NCI-H2227 treated with DMSO at 0.1 percent for 48 hours (cell line): ENCODE measurements around the gene NPFFR1.
"Not testable (repeated sequence)": the region's sequence is repeated elsewhere in the genome, so short reads cannot be mapped to it uniquely, and the experiment has no call there.

ENCODE experiments used
- DNase-seq: peaks from one replicate; lab custom pipeline; 2025; lab: John Stamatoyannopoulos, UW

Gene NPFFR1

DNA sequence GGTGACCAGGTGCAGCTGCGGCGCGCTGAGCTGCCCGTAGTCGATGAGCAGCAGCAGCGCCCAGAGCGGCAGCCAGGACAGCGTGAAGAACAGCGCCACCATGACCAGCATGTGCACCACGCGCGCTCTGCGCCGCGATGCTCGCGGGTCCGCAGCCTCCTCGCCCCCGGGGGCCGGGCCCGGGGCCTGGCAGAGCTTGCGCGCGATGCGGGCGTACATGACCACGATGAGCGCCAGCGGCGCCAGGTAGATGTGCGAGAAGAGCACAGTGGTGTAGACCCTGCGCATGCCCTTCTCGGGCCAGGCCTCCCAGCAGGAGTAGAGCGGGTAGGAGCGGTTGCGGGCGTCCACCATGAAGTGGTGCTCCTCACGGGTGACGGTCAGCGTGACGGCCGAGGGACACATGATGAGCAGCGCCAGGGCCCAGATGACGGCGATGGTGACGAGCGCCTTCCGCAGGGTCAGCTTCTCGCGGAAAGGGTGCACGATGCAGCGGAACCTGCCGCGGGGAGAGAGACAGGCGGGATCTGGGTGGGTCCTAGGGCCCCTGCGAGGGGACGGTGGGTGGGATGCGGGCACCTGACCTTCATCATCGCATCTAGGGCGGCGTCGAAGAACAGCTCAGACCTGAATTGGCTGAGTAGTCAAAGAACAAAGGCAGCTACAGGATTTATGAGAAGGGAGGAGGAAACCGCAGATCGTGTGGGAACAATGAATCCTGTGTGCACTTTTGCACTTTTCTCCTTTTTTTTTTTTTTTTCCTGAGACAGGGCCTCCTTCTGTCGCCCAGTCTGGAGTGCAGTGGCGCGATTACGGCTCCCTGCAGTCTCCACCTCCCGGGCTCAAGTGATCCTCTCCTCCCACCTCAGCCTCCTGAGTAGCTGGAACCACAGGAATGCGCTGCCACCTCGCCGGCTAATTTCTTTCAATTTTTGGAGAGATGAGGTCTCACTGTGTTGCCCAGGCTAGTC lies 28.2 kb downstream of the NPFFR1 start:
- DNase-seq = no peak

DNA sequence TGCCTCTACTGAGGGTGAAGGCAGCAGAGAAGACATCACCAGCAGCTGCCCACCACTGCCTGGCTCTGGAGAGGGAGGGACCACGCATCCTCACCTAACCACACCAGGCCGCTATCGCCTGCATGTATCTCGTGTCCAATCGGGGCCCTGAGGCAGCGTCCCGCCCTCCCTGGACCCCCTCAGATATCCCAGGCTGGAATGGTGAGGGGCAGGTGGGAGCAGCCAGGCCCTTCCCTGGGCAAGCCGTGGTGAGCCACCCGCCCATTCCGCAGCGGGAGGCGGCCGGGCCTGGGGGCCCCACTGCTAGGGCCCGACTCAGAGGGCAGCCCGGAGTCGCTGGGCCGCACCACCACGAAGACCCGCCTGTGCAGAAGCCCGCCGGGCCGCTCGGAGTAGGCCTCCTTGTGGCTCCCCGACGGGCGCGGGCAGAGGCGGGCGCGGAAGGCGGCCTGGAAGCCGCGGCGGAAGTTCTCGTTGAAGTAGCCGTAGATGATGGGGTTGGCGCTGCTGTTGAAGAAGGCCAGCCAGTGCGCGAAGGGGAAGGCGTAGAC lies 29.0 kb downstream of the NPFFR1 start:
- no peak for DNase-seq

DNA sequence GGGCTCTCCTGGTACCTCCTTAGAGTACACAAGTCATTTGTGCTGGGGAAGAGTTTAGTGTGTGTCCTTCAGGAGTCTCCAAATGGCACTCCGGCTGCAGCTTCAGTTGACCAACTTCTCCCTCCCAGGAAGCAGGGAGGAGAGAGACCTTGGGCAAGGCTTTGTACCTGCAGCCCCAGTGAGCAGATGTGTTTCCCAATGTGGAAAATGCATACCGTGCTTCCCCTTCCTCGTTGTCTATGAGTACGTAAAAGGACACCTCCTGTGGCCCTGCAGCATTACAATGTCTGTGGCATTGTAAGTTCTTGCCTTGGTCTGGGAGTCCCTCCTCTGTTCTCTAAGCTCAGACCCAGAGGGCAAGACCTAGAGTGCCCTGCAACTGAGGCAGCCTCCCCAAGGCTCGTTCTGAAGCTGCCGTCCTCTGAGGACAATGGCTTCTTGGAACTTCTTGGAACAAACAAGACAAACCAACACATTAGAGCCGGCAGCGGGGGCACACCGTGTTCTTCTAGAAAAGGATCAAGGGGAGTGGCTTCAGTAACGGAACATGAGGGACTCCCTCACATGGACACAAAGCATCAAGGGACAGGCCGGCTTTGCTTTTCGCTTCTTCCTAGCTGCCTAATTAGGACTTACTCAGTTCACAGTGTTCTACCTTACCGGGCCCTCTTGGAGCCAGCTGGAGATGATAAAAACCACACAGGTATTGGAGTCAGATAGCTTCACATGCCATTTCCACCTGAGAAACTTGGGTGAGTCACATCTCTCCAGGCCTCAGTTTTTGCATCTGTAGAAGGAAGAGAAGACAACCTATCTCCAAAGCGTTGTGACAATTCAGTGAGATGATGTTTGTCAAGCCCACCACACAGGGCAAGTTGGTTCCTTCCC lies 29.7 kb downstream of the NPFFR1 start:
- DNase-seq = no peak

DNA sequence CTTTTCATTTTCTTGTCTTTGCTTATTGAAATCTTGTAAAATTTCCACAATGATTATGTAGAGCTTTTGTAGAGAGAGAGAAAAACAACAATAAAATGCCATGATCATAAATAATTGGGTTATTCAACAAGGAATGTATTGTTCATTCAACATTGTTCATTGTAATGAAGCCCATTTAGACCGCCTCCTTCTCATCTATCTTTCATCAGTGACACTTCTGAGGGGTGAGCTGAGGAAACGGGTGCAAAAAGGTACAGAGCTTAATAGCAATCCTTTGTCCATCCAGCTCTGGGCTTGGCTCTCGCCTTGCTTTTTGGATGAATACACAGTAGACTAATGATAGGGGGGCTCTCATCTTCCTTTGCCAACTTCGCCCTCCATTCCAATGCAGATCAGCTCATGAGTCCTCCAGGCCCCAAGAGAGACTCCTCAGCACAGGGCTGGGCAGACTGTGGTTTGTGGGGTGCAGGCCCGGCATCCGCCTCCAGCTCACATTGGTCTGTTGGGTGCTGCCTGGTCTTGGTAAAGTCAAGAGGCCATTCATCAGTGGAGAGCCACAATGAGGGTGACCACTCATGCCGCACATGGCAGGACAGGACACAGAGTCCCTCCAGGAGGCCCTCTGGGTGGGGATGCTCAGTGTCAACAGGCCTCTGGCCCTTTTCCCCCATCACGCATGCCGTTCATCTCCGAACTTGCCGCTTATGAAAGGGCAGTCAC lies 32.7 kb downstream of the NPFFR1 start:
- DNase-seq = no peak

DNA sequence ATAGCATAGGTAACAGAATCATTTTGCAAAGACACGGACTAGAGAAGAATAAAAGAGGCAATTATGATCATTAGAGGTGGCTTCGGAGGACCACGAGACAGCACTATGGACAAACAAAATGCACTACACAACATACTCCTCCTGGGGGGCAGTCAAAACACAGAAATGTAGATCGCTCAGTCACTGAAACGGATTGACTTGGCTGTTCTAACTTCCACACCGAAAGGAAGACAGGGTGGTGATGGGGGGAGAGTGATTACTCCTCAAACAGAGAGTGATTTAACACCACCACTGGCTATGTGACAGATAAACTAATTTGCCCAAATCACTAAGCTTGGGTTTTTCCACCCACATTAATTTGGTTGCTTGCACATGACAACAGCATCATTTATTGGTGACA lies 36.4 kb downstream of the NPFFR1 start:
- no peak for DNase-seq

DNA sequence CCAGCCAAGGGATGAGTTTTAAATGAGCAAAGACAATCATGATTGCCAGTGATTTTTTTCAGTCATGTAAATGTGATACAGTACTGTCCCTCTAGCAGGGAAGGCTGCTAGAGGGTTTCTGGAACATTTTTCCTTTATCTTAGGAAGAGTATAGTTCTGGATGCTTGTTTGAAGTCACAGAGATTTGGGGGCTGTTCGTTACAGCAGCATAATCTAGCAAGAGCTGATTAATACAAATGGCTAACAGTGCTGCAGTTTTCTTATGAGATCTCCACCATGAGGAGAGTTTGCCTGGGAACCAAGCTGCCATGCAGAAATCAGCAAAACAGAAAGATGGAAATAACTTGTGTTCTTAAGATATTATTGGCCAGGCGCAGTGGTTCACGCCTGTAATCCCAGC lies 42.7 kb downstream of the NPFFR1 start:
- no peak for DNase-seq

DNA sequence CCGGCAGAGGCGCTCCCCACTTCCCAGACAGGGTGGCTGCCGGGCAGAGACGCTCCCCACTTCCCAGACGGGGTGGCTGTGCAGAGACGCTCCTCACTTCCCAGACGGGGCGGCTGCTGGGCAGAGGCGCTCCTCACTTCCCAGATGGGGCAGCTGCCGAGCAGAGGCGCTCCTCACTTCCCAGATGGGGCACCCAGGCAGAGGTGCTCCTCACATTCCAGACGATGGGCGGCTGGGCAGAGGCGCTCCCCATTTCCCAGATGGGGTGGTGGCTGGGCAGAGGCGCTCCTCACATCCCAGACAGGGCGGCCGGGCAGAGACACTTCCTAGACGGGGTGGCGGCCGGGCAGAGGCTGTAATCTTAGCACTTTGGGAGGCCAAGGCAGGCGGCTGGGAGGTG lies 43.8 kb downstream of the NPFFR1 start:
- DNase-seq = not testable (repeated sequence)

DNA sequence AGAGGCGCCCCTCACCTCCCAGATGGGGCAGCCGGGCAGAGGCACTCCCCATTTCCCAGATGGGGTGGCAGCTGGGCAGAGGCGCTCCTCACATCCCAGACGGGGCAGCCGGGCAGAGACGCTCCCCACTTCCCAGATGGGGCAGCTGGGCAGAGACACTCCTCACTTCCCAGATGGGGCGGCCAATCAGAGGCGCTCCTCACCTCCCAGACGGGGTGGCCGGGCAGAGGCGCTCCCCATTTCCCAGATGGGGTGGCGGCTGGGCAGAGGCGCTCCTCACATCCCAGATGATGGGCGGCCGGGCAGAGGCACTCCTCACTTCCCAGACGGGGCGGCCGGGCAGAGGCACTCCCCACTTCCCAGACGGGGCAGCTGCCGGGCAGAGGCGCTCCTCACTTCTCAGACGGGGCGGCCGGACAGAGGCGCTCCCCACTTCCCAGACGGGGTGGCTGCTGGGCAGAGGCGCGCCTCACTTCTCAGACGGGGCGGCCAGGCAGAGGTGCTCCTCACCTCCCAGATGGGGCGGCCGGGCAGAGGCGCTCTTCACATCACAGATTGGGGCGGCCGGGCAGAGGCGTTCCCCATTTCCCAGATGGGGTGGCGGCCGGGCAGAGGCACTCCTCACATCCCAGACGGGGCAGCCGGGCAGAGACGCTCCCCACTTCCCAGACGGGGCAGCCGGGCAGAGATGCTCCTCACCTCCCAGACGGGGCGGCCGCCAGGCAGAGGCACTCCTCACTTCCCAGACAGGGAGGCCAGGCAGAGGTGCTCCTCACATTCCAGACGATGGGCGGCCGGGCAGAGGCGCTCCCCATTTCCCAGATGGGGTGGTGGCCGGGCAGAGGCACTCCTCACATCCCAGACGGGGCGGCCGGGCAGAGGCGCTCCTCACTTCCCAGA lies 44.5 kb downstream of the NPFFR1 start:
- not testable (repeated sequence) for DNase-seq

DNA sequence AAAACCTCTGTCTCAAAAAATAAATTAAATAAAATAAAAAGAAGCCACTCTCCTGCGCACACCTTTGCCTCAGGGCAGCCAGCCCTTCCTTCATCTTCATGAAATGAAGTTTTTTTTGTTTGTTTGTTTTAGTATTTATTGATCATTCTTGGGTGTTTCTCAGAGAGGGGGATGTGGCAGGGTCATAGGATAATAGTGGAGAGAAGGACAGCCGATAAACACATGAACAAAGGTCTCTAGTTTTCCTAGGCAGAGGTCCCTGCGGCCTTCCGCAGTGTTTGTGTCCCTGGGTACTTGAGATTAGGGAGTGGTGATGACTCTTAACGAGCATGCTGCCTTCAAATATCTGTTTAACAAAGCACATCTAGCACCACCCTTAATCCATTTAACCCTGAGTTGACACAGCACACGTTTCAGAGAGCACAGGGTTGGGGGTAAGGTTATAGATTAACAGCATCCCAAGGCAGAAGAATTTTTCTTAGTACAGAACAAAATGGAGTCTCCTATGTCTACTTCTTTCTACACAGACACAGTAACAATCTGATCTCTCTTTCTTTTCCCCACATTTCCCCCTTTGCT lies 45.8 kb downstream of the NPFFR1 start:
- DNase-seq = not testable (repeated sequence)

DNA sequence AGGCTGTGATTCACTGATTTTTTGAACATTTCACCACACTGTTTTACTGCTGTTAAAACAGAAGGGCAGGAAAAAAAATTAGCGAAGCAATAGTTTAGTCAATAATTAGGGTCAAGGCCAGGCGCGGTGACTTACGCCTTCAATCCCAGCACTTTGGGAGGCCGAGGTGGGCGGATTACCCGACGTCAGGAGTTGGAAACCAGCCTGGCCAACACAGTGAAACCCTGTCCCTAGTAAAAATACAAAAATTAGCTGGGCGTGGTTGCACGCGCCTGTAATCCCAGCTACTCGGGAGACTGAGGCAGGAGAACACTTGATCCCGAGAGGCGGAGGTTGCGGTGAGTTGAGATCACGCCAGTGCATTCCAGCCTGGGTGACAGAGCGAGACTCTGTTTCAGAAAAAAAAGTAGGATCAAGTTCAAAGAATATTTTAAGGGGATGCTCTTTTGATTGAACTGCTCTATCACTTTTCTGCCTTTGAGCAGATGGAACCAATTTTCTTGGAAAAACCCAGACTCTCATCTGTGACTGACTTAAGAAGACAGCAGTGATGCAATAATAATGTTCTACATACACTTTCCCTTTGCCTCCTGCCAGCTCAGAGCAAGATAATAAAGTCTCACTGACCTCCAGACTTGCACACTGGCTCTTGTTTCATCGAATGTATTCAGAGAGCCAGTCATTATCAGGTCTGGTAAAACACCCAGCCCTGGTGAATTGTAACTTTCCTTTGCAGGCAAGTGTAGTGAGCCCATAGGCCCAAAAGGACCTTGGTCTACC lies 48.9 kb downstream of the NPFFR1 start:
- no peak for DNase-seq

DNA sequence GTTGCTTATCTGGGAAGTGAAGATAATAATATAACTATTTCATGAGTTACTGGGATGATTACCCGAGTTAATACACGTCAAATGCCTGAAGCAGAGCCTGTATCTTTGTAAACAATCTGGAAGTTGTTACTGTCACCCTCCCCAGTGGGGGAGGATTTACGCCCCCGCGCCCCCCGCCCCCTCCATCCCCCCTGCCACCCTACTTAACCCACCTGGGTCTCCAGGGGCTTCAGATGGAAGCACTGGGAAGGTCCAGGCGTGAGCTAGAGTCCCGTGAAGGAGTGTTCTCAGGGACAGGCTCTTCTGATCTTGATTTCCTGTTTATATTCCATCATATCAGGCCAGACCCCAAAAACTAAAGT lies 49.9 kb downstream of the NPFFR1 start:
- DNase-seq = no peak

DNA sequence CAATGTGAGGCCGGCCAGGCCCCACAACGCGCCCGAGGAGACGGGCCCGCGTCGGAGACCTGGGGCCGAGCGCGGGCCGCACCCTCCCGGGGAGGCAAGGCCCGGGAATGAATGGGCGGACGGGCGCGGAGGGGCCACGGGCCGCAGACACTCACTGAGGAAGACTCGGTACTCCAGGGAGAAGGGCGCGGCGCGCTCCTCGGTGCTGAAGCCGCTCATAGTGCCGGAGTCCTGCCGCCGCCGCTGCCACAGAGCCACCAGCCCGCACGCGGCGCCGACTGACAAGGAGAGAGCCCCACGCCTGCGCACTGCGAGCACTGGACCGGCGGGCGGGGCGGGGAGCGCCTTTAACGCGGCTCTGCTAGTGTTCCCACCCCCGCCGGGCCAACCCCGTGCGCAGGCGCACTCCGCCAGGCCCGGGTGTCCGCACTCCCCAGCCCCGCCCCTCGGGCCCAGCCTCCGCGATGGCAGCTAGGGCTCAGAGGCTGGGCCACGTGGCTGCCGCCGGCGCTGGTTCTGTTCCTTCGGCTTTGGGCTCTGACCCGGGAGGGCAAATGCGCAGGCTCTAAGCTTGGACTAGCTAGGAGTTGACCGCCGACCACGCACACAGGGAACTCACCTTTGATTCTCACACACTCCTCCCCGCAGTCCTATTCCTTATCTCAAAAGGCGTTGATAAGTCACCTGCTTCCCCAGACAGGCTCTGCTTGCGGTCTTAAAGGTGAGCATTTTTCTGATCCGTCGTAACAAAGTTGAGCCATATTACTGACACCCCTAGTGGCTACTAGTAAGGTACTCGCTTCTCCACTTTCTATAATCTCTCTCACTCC lies 50.5 kb downstream of the NPFFR1 start, which contains the start of gene PPA1:
Gene PPA1 (minus strand): TSS at position 321 of the 830 bp plus-strand sequence. CDS start 102 bp downstream, at position 219.
- peak; percentile 92 for DNase-seq

DNA sequence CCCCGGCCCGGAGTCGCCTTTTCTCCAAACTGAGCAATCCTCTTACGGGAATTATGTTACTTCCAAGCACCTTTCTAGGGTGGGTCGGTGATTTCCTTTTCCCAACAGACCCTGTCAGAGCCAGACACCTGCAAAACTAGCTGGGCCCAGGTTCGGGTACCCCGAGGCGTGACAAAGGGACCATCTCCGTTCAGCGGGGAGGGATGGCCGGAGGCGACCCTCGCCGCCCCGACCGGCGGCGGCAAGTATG lies 51.0 kb downstream of the NPFFR1 start:
- no peak for DNase-seq

DNA sequence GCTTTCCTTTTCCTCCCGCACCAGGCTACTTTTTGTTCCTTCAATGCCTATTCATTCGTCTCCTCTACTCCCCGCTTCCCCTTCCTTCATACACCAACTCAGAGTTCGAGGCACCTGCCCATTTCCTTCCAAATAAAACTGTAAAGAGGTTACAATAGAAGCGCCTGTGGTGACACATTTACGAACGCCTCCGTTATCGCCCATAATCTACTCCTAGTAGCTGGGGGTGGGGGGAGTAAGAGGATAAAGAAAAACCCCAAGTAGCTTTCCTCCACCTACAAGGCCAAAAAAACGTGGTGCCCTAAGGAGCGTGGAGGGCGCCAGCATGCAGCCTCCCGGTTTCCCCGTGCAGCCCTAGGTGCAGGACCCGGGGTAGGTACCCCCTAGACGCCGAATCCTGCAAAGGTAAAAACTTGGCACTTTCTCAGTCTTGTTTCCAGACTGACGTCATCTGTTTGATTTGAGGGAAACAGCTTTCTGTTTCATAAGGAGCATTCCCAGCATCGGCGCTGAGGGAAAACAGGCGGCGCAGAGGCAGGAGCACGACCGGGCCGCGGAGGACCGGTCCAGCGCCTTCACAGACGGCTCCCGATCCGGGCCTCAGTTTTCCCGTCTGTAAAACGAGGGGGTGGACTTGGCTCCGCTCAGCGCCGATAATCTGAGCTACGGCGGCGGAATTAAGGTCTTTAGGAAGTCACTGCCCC lies 51.5 kb downstream of the NPFFR1 start:
- peak; percentile 10 for DNase-seq

DNA sequence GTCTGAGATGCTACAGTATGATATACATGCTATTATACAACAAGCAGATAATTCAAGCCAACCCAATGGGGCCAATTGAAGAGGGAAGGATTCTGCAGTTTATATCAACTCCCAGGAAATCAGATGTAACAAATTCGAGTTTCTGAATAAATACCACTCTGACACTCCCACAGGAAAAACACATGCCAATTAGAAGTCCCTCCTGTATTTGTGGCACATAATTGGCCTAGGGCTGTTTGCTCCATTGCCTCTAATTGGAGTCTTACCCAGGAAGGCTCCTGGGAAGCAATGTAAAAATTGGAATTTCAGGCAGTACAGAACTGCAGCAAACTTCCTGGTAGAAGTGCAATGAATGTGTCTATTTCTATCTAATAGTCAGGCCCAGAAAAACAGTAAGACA lies 55.3 kb downstream of the NPFFR1 start:
- DNase-seq = no peak

DNA sequence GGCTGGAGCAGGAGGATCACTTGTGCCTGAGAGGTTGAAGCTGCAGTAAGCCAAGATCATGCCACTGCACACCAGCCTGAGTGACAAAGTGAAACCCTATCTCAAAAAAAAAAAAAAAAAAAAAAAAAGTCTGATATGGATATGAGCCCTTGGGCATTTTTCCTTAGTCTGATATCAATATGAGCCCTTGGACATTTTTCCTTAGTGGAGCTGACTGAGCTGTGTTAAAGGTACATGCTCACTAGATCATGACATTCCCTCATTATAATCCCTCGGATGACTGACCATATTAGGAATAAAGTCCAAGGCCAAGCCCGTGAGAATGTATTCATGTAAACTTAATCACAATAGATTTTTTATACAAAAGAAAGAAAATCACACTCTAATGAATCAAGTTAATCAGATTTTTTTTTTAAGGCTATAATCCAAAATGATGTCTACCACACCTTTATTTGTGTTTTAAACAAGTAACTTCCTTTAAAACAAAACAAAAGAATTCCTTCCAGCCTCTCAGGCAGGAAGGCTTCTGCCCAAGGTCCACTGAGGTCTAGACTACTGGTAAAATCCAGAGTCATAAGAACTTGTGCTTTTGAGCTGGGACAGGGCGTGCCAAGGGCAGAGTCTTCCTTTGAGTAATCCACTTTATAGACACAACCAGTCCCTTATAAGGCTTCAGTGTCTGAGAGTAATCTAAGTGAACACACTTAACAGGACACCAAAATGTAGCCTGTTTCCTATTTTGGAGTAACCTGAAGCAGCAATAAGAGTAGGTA lies 56.1 kb downstream of the NPFFR1 start:
- DNase-seq = no peak

DNA sequence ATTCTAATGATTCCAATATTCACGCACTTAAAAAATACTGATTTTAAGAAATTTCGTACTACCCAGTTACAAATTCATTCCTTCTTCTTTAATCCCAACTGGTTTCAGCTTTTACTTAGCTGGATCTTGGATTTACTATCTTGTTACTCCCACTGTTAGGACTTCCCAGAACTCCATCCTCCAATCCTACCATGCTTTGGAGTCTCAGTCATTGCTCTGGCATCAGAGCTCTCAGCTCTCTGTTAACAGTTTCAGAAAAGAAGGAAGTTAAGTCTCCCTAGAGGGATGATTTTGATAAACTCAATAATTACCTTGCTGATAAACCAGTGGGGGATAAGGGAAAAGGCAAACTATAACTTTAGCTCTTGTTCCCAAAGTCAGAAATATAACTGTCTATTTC lies 60.1 kb downstream of the NPFFR1 start:
- DNase-seq = no peak
